Endometrium (tissue), 2 donors: ENCODE results near the gene FSD1L.

Source experiments
- FAIRE-seq: peaks from 2 replicates; lab custom pipeline; 2012; peaks lifted over from hg19 to GRCh38; lab: Jason Lieb, UNC
- donor health status: control.
- donor health status: control.

The FSD1L gene

DNA sequence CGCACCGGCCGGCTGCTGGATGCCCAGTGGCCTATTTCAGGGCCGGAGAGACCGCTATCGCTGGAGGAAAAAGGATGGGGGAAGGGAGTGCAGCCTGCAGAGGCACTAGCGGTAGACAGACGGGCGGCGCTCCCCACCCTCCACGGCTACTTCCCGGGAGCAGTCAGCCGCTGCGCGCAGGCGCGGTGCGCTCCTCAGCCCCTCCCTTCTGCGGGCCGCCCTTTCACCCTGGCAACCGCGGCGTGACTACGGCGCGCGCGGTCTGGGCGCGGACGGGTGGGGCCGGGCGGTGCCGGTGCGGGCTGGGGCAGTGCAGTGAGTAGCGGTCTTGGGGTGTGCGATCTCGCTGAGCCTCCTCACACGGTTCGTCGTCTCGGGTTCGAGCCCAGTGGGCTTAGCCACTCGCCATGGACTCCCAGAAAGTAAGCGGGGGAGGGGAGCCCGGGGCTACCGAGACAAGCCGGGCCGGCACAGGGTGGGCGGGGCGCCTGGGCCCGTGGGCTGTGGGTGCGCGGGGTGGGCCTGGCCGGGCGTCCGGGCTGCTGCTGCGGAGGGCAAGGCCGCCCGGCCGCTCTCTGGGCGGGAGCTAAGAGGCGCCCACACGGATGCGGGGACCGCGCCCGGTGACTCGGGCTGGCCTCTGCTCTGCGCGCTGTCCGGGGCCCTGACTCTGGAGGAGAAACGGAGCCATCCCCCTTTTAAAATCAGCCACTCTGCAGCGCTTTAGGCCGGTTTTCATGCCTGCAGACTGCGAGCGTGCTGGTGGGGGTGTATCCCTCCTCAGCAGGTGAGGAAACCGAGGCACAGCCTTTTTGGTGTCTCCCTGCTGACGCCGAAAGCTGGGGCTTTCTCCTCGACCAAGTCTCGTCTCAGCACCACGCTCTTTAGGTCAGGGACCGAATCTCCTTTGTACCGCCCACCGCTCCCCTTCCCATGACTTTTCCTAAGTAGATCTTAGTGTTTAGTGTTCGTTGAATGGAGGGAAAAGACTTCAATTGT lies at the start of gene FSD1L:
Gene FSD1L, plus strand, starts transcription at position 221 of the 999 bp plus-strand sequence. Its CDS starts 187 bp downstream, at position 408.
- no peak for FAIRE-seq

DNA sequence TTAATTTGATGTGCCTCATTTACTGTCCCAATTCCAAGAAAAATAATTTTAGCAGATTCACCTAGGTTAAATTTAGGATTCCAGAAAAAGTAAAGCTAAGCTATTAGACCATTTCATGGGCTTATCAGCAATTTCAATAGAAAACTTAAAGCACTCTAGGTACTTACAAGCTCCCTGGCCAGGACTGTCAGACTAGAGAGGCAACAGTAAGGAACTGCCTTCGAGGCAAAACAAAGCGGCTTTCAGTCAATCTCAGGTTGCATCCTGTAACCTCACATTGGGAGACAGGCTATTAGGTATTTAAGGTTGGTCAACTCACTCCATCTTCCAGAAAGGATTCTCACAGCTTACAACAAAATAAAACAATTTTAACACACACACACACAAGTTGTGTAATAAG lies 48.7 kb upstream of the FSD1L start:
- no peak for FAIRE-seq

DNA sequence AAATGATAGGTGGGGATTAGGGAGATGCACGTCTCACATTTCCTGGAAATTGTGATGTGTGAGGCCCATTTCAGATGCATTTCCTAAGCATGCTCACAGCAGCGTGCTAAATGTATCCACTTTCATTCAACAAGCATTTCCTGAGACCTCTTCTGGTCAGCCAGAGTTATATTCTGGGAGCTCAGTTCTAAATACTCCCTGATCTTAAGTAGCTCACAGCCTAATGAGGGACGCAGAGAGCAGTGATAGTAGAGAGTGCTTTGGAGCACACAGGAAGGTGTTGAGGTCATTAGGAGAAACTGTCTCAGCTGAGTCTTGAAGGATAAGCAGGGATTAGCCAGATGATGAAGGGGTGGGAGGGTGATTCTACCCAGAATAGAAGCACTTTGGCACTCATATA lies 46.2 kb upstream of the FSD1L start:
- no peak for FAIRE-seq

DNA sequence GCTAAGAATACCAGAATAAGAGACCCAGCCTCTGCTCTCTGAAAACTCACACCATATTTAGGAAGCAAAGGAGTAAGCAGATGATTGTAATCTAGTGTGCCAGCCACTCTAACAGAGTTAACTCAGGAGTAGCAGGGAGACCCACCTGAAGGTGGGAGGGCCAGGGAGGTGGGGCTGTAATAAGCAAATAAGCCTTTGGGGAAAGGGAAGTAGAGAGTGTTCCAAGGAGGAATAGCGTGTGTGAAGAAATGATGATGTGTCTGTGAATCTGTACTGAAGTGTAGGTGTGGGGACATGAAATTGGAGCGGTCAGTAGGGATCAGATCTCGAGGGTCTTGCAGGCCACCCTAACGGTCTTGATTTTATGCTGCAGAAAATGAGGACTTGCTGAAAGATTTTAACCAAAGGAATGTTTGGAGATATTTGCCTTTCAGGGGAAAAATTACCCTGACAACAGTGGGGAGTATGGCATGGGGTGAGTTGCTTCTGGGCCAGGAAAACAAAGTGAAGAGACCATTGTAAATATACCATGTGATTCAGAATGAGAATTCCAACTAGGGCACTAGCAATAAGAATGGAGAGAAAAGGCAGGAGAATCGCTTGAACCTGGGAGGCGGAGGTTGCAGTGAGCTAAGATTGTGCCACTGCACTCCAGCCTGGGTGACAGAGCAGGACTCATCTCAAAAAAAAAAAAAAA lies 44.1 kb upstream of the FSD1L start:
- no peak for FAIRE-seq

DNA sequence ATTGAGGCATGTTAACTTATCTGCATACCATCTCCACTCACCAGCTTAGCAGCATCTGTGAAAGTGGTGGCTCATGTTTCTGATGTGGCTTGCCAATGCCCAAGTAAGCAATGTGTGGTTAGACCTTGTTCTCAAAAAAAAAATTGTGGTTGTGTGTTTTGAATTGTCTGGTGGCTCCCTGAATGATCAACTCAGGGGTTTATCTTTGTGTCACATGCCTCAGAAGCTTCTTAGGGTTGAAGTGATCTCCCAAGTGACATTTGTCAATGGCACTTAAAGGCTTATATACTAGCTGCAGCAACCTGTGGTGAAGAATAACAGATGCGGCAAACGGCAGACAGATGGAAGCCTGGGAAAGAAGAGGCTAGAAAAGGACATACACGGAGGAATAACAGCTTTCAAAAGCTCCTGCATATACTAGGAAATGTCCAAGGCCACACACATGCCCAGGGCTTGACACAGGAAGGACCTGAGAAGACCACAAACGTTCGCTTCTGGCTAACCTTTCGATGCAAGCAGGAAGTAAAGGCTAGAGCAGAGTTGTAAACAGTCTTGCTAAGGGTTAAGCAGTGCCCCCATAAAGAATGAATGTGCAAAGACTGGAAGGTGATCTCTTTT lies 42.2 kb upstream of the FSD1L start:
- FAIRE-seq, result no peak

DNA sequence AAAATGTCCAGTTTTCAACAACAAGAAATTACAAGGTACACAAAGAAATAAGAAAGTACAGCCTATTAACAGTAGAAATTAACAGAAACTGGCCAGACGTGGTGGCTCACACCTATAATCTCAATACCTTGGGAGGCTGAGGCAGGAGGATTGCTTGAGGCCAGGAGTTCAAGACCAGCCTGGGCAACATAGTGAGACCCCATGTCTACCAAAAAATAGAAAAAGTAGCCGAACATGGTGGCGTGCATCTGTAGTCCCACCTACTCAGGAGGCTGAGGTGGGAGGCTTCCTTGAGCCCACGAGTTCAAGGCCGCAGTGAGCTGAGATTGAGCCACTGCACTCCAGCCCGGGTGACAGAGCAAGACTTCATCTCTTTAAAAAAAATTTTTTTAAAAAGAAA lies 41.5 kb upstream of the FSD1L start:
- FAIRE-seq, result no peak

DNA sequence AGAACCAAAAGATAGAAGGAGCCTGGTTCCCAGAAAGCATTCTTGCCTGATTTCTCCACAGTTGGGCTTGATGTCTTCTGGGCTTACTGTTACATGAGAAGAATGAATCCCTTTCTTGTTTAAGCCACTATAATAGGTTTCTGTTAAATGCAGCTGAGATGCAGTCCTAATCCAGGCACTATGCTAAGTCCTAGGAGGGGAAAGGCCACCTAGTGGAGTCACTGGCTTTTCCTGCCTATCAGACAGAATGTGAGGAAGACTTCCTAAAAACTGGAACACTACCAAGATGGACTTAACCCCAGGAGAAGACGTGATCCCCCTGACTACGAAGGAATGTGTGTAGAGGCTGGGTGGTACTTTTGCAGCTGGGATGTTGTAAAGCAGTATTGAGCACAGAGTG lies 34.3 kb upstream of the FSD1L start:
- no peak for FAIRE-seq

DNA sequence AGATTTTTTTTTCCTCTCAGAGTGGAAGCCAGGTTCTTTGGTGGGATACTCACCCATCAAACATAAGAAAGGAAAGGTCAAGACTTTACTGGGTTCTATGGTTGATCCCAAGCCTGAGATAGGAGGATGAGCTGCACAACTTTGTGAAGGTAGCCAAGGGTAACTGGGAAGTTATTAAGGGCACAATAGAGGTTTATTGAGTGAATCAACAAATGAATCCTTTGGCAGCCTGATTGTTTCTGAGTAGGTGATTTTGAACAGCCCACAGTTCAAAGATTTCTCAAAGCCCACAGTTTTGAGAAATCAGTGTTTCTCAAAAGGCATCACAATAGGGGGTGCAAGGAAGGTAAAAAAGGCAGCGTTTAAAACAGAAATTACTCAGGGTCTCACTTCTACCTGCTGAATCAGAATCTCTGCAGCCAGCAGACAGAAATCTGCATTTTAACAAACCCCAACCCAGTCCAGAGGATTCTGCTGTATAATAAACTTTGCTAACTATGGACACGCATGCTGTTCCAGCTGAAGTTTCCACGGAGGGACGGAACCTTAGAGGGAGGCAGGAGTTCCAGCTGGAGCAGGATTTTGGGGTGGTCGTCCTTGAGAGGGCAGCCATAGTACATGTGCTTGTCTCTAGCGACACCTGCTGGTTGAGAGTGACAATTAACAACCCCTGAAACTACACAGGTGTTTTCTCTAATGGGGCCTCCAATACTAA lies 32.7 kb upstream of the FSD1L start:
- FAIRE-seq, result no peak

DNA sequence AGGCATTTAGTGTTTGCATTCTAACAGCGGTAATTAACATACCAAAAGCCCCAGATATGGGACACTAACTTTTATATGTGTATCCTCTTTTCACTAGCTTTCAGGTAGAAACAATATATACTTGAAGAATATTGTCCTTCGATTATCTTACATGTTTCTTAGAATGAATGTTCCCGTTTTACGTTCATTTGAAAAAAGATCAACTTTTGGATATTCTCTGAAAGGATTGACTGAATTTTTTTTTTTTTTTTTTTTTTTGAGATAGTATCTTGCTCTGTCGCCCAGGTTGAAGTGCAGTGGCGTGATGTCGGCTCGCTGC lies 32.2 kb upstream of the FSD1L start:
- FAIRE-seq, result no peak

DNA sequence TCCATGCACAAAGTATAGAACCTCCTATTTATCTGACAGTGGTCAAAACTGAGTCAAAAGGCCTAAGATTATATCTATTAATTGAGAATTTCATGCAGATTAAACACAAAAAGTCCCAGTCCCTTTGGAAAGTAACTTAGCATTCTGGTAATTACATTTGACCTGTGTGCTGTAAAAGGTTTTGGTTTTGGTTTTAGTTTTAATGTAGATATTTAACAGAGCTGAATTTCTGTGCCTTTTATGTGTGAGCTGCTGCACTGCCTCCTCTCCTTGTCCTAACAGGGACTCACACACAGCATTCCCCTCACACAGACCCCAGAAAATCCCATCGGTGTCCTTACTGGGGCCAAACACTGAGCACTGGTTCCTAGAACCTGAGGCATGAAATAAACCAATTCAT lies 31.0 kb upstream of the FSD1L start:
- no peak for FAIRE-seq

DNA sequence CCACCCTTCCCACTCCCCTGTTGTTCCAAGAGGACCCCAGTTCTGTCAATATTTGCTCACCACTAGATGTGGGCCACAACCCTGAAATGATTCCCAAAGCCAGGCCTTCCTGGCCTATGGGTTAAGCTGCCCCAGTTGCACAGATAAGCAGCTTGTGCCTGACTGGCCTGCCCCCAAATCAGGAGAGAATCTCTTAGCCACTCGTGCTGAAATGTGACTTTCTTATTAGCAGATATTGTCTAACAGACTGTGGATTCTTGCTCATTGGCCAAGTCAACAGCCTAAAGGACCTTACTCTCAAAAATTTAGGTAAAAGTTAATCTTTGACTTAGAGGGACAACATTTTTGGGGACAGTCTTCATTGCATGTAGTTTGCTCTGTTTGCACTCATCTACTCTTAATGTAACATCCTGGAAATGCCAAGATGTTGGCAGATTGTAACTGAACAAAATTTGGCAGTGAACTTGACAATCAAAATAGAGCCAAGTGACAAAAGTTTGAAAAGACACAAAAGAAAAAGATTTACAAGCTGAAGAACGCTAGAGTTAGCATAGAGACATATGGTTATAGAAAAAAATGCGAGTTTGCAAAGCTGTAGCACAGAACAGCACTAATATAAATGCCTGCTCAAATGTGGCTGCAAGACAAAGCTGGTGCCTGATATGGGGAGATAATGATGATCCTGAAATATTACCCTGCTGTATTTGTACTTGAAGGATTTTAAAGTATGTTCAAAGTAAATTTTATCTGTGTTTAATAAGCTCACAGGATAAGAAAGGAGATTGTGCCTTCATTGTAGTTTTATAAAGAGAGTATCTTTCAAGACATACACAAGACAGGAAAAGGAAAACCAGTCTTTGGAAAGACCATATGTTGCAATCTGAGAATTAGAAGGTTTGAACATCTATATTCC lies 29.0 kb upstream of the FSD1L start:
- FAIRE-seq, result no peak

DNA sequence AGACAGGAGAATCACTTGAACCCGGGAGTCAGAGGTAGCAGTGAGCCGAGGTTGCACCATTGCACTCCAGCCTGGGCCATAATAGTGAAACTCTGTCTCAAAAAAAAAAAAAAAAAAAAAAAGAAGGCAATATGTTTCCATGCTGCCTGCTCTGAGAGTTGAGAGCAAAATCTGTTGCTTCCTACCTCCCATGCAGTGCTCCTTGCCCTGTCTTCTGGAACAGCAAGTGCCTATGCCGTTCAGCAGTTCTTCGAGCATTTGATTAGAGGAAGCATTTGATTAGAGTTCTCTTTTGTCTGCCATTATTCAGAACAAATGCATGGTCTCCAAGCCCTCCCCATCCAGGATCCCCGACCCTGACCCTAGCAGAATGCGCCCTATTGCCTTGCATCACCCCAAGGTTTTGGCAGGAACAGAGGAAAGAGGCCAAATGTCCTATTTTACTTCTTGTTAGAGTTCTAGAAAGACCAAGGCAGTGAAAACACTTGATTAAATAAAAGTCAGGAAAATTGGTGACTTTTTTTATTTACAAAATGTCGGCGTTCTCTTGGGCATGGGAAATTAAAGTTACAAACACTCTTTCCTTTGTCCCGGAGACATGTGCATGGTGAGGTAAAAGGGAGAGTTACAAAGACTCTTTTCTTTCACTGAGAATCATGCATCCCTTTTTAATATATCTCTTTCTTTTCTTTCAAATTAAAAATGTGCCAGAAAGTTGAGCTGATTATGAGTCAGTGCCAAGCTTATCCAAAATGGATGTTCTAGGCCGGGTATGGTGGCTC lies 27.8 kb upstream of the FSD1L start:
- no peak for FAIRE-seq

DNA sequence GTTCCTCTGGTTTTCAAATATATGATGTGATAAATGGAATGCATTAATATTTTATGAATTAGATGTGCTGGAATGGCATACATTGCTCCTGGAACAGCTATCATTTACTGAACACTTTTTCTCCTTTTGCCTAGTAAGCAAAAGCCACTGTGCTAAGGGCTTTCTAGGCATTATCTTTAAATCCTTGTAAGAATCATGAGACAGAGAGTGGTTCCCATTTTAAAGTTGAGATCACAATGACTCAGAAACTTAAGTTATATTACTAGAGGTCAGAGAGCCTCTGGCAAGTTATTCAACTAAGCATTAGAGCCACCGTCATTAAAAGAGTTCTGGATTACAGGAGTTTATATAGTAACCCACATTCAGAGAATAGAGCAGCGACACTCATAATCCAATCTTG lies 26.7 kb upstream of the FSD1L start:
- no peak for FAIRE-seq

DNA sequence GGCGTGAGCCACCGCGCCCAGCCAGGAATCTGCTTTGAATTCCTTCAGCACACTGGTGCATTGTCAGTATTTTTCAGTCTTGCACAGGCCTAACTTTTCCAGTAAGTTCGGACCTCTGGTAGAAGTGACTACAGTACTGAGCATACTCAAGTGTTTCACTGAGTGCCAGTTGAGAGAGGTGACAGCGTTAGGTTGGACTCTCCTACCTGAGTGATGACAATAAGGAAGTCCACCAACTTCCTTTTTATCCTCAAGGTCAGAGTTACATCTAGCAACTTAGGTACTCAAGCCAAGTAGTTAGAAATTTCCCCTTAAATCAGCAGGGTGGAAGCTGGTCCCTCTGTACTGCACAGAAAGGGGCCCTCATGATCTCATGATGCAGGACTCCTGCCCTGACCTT lies 26.0 kb upstream of the FSD1L start:
- FAIRE-seq, result no peak

DNA sequence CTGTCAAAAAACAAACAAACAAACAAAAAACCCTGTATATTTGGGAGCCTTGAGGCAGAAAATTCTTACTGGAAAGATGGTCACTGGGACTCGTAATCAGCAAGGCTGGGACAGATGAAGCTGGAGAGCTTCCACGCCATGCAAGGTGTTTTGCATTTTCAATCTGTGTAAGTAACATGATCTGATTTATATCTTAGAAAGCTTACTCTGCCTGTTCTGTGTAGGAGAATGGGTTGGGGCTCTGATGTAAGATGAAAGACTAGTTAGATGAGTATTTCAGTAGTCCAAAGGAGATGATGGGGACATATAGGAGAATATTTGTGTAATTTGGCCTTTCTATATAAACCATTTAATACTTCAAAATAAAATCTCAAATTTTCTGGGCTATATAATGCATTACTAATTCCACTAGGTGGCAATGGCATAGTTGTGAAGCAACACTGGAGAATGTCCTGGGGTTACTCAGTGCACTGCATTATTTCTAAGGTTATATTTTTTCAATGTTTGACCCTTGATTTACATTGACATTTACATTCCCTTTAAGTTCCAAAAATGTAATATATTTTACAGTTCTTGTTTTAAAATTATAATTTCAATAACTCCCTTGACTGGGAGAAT lies 21.9 kb upstream of the FSD1L start:
- peak; percentile 57 for FAIRE-seq

DNA sequence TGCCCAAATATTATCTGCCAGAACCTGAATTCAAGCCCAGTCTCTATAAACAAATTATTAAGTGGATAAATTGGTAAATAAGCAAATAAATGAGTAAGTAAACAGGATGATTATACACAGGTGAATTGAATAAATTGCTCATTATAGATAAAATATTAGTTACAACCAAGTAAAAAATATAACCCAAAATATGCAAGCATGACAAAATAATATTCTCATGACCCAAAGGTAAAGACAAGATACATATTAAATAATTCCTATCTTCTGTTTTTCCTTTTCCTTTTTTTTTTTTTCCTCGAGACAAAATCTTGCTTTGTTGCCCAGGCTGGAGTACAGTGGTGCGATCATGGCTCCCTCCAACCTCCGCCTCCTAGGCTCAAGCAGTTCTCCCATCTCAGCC lies 21.2 kb upstream of the FSD1L start:
- no peak for FAIRE-seq

DNA sequence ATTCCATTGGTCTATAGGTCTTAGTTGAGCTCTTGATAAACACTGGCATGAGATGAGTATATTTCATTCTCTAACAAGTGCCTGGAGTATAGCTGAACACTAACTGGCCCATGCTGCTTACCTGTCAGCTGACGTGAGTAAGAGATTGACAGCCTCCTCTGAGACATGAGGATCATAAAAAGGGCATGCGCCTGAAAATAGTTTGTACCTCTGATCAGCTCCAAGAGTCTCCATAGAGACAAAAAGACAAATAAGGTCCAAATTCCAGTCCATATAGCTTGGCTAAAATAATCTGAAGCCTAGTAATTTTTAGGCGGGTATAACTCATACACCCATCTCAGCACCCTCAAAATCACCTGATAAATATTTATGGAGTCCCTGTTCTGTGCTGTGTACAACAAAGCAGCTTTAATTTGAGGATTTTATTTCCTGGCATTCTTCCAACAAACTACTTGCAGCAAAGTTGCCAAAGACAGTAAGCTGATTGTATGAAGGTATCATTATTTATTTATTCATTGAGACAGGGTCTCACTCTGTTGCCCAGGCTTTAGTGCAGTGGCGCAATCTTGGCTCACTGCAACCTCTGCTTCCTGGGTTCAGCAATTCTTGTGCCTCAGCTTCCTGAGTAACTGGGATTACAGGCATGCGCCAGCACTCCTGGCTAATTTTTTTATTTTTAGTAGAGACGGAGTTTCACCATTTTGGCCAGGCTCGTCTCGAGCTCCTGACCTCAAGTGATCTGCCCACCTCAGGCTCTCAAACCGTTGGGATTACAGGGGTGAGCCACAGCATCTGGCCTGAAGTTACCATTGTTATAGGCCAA lies 16.2 kb upstream of the FSD1L start:
- FAIRE-seq, result no peak

DNA sequence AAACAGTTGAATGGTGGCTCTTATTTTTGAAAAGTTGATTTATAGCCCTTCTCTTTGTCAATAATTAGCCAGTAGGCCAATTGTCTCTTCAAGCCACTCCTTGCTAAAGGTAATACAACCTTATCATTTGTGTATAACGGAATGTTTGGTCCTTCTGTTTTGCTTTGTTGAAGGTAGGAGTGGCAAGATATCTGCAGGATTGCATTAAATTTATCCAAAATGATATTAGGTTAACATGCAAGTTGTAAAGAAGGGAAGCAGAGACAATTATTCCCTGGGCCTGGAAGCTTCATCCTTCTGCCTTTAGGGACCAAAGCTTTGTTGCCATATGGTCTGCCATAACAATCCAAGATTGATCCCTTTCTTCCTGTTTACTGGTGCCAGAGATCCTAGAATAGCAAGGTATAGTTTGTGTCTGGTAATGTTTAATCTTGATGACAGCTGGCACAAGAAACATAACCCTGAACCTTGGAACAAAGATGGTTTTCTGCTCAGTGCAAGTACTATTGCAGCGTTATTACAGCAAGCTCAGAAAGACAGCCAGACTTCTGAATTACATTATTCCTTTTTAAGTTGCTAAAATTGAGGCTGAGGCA lies 15.5 kb upstream of the FSD1L start:
- no peak for FAIRE-seq

DNA sequence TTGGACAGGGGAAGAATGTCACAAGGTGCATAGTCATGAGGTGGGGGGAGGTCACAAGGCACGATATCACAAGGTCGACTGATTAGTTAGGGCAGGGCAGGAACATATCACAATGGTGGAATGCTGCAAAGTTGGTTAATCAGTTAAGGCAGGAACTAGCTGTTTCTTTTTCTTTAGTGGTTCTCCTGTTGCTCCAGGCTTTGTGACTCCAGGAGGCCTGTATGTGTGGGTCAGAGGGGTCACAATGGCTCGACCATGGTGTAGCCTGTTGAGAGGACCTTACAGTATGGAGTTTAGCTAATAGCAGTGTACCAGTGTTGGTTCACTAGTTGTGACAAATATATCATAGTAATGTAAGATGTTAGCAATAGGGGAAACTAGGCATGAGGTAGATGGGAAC lies 12.4 kb upstream of the FSD1L start:
- no peak for FAIRE-seq
